GM19372 (cell line): ENCODE measurements around the gene LRRC4C.

Experiments used
- ATAC-seq: cut with Tn5 transposase; IDR thresholded peaks from one replicate; pipeline ENCODE4 v1.9.1; 2021; ENCODE audit warnings: mild to moderate bottlenecking, low read depth, moderate library complexity; ENCODE audit not compliant: unreplicated experiment

LRRC4C gene

GRCh38 chr11:40161854-40162410, 1297.5 kb downstream of the LRRC4C start:
- no peak for ATAC-seq

GRCh38 chr11:40160418-40160817, 1299.0 kb downstream of the LRRC4C start:
- no peak for ATAC-seq

- ATAC-seq = no peak
Measured at GRCh38 chr11:40149721-40150120, 1309.7 kb downstream of the LRRC4C start.

- no peak for ATAC-seq
Measured at GRCh38 chr11:40140560-40140959, 1318.9 kb downstream of the LRRC4C start.

GRCh38 chr11:40139536-40139935, 1319.9 kb downstream of the LRRC4C start:
- ATAC-seq = no peak

GRCh38 chr11:40139066-40139465, 1320.4 kb downstream of the LRRC4C start:
- no peak for ATAC-seq

GRCh38 chr11:40134820-40135570, 1324.5 kb downstream of the LRRC4C start:
- no peak for ATAC-seq

GRCh38 chr11:40133498-40133897, 1326.0 kb downstream of the LRRC4C start:
- no peak for ATAC-seq

GRCh38 chr11:40132912-40133311, 1326.5 kb downstream of the LRRC4C start:
- ATAC-seq = no peak

GRCh38 chr11:40130427-40130826, 1329.0 kb downstream of the LRRC4C start:
- ATAC-seq = no peak

GRCh38 chr11:40129266-40129665, 1330.2 kb downstream of the LRRC4C start:
- no peak for ATAC-seq

GRCh38 chr11:40125054-40125453, 1334.4 kb downstream of the LRRC4C start:
- no peak for ATAC-seq

- ATAC-seq = no peak
Measured at GRCh38 chr11:40119661-40120060, 1339.8 kb downstream of the LRRC4C start.

GRCh38 chr11:40118780-40119179, 1340.7 kb downstream of the LRRC4C start:
- ATAC-seq = no peak

GRCh38 chr11:40118026-40118425, 1341.4 kb downstream of the LRRC4C start:
- no peak for ATAC-seq

GRCh38 chr11:40104941-40105550, 1354.4 kb downstream of the LRRC4C start:
- ATAC-seq = no peak

- no peak for ATAC-seq
Measured at GRCh38 chr11:40100781-40101180, 1358.7 kb downstream of the LRRC4C start.

- ATAC-seq = no peak
Measured at GRCh38 chr11:40100162-40100553, 1359.3 kb downstream of the LRRC4C start.

GRCh38 chr11:40099426-40100161, 1359.9 kb downstream of the LRRC4C start:
- ATAC-seq = no peak

- ATAC-seq = no peak
Measured at GRCh38 chr11:40095446-40095845, 1364.0 kb downstream of the LRRC4C start.

GRCh38 chr11:40094954-40095353, 1364.5 kb downstream of the LRRC4C start:
- no peak for ATAC-seq
